ENCODE data around the gene PPIP5K1.
"Not testable (repeated sequence)": the region's sequence is repeated elsewhere in the genome, so short reads cannot be mapped to it uniquely, and the experiment has no call there.

DNA sequence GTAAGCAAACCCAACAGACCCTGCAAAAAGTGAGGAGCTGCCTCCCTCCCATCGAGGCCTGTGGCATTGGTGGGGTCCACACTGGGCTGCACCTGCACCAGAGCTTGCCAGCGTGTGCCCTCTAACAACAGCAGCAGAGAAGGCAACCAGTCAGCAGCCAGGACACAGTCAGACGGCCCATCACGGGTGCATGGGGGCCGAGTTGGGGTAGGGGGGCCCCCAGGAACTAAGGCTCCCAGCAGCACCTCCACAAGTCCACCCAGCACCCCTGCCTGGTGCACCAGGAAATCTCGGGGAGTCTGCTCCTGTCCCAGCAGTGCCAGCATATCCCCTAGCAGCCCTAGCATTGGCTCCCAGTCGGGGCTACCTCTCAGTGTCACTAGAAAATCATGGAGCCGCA is 27.7 kb upstream of the PPIP5K1 start:
- TF ChIP-seq, protein P1, sequence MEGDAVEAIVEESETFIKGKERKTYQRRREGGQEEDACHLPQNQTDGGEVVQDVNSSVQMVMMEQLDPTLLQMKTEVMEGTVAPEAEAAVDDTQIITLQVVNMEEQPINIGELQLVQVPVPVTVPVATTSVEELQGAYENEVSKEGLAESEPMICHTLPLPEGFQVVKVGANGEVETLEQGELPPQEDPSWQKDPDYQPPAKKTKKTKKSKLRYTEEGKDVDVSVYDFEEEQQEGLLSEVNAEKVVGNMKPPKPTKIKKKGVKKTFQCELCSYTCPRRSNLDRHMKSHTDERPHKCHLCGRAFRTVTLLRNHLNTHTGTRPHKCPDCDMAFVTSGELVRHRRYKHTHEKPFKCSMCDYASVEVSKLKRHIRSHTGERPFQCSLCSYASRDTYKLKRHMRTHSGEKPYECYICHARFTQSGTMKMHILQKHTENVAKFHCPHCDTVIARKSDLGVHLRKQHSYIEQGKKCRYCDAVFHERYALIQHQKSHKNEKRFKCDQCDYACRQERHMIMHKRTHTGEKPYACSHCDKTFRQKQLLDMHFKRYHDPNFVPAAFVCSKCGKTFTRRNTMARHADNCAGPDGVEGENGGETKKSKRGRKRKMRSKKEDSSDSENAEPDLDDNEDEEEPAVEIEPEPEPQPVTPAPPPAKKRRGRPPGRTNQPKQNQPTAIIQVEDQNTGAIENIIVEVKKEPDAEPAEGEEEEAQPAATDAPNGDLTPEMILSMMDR (IDR thresholded peaks at IDR 0.05) = not testable (repeated sequence)
- TF ChIP-seq POLR2AphosphoS5 (IDR thresholded peaks at IDR 0.05); EP300 (IDR thresholded peaks at IDR 0.05; ENCODE audit: low read depth): not testable (repeated sequence)

All from transverse colon (tissue), 4 donors.